G401 (cell line): ENCODE results near the gene YIPF2. TPM values are rescaled to one million over a fixed set of nuclear protein-coding genes. Genes with fewer than 3 reads are reported as not detected.

Source experiments
- DNase-seq: peaks from one replicate; pipeline ENCODE4 v3.0.0-alpha.2; 2015; ENCODE audit warnings: low spot score
- in situ Hi-C: cut with HindIII; loops from 2 replicates; pipeline ENCODE4 v1.10.0; 2016; ENCODE audit warnings: low sequenced_read_pairs, mixed read lengths
- total RNA-seq: library from RNA; depleted of rRNA; stranded (reverse); fragments of >200 nt; shearing (Covaris generic); gene quantifications from 2 replicates; pipeline ENCODE4 v1.2.3, GENCODE V29; 2014

Gene YIPF2
- total RNA-seq, 1 experiment from 2014 or later = 42.5 TPM

DNA sequence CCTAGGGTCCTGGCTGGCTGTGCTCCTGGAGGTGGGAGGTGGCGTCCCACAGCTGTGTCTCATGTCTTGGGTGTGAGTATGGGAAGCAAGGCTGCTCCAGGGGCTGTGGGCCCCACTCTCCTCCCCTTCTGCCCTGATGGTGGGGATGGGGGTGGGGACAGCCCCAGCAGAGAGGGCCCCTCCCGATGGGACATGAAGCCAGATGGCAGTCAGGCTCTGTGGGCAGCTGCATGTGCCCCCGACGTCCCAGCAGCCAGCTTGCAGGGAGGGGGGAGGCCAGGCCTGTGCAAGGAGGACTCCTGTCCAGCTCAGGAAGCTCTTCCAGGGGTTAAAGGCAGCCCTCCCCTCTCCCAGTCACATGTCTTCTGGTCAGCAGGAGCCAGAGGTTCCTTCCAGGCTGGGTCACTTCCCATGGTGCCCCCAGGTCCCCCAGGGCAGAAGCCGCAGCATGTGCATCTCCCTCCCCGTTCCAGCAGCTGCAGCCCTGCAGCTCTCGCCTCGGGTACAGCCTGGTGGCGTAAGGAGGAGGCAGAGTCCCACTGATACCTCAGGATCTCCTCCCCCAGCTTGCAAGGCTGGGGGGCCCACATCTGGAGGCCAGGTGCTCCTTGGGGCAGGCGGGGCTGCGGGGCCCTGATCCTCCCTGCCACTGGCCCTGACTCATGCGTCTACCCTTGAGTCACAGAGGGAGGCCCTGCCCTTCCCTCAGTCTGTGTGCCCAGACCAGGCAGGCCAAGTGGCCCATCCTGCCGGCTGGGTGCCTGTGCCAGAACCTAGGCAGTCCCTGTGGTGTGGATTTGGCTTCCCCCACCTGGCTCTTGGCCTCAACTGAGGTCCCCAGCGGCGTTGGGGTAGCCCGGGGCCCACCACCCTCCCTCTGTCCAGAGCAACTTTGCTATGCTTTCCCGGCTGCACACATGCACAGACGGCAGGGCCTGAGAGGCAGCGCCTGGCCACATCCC is 13.0 kb downstream of the YIPF2 start:
- DNase-seq = no peak

DNA sequence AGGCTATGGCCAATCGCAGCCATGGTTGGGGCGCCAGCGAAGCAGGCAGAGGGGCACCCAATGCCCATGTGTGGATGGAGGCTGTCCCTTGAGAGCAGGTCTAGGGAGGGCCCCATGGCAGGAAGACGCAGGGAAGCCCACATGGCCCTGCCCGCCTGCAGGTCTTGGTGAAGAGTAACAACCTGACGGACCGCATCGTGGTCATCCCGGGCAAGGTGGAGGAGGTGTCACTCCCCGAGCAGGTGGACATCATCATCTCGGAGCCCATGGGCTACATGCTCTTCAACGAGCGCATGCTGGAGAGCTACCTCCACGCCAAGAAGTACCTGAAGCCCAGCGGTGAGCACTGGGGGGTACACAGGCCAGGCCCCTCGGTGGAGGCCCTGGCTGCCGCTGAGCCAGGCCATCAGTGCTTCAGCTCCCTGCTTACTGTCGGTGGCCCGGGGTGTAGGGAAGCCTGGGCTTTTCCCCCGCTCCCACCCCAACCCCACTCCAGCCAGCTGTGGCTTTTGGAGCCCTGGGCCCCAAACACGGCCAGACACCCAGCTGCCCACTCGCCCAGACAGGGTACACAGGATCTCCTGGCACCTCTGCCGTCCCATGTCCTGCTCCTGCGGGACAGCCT is 14.6 kb downstream of the YIPF2 start:
- in situ Hi-C loops = loop anchor here (10.0 kb wide), 1 partner anchor 131 kb away; no protein-coding TSS in a partner anchor
- no peak for DNase-seq

More for the DNA sequence above, 13.0 kb downstream of the YIPF2 start:
- in situ Hi-C loops = loop anchor here (10.0 kb wide), 1 partner anchor 129 kb away; no protein-coding TSS in a partner anchor

- DNase-seq = no peak
- in situ Hi-C loops = loop anchor here (10.0 kb wide), 1 partner anchor 132 kb away; no protein-coding TSS in a partner anchor
Measured at GRCh38 chr19:10912619-10913018, 15.8 kb downstream of the YIPF2 start.

DNA sequence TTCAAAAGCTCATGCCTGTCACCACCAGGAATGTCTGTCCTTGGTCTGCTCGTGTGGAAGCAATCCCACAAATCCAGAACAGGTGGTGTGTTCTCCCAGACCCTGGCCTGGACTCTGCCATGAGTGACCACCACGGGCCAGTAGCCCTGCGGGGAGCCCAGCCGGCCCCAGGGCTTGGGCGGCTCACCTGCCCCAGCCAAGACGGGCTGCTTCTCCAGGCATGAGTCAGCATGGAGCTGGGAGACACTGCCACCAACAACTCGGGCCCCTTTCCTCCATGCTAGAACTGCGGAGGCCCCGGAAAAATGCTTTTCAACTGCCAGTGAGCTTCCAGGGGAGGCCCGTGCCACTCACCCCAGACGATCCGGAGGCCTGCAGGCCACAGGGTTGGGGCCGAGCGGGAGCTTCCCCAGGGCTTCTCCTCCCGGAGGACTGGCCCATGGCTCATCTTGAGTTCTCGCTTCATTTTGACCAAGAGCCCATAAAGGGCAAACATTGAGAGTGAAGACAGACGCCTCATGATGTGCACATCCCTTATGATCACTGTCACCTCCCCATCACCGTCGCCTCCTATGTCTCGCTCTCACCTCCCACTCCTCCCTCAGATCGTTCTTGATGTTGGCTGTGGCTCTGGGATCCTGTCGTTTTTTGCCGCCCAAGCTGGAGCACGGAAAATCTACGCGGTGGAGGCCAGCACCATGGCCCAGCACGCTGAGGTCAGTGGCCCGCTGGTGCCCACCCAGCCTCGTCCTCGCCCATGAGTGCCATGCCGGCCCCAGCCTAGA is 16.7 kb downstream of the YIPF2 start:
- in situ Hi-C loops = loop anchor here (10.0 kb wide), 1 partner anchor 133 kb away; no protein-coding TSS in a partner anchor
- DNase-seq = peak; percentile 56

- in situ Hi-C loops = no loop called here
Measured at GRCh38 chr19:10908380-10908960, 20.0 kb downstream of the YIPF2 start.

DNA sequence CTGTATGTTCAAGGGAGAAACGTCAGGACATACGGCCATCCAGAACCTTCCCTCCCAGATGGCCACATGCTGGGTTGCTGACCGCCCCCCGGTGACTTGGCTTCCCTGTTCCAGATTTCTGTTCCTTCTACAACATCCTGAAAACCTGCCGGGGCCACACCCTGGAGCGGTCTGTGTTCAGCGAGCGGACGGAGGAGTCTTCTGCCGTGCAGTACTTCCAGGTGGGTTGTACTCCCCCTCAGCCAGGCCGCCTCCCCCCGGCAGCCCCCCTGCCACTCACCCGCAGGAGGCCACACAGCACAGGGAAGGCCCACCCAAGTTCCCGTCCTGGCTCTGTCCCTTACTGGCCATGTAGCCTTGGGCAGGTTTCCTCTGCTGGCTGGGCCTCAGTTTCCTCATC is 20.5 kb downstream of the YIPF2 start:
- DNase-seq = no peak

More at GRCh38 chr19:10908380-10908960, 20.0 kb downstream of the YIPF2 start:
- no peak for DNase-seq

GRCh38 chr19:10899151-10899653 is 29.2 kb downstream of the YIPF2 start:
- DNase-seq = peak; percentile 85
- in situ Hi-C loops = no loop called here

More for the DNA sequence above, 20.5 kb downstream of the YIPF2 start:
- in situ Hi-C loops = no loop called here

- no peak for DNase-seq
- in situ Hi-C loops = no loop called here
Measured at GRCh38 chr19:10898633-10899032, 29.8 kb downstream of the YIPF2 start.

GRCh38 chr19:10896851-10897526 is 31.4 kb downstream of the YIPF2 start:
- in situ Hi-C loops = no loop called here
- peak; percentile 69 for DNase-seq

DNA sequence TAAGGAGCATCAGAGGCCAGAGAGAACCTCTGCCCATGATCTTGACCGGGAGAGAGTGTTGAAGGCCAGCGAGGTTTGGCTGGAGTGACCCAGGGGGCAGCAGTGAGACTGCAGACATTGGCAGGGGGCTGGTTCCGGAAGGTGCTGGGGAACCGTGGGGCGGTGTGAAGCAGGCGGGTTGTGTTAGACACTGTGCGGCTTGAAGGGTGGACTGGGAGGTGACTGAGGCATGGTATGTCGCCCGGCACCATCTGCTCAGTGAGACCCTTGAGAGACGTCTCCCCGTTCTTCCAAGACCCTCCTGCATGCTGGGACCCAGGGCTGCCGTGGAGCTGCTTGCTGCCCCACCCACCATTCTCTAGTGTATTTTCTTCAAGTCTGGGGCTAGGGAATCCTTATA is 32.5 kb downstream of the YIPF2 start:
- DNase-seq = no peak
- in situ Hi-C loops = no loop called here

DNA sequence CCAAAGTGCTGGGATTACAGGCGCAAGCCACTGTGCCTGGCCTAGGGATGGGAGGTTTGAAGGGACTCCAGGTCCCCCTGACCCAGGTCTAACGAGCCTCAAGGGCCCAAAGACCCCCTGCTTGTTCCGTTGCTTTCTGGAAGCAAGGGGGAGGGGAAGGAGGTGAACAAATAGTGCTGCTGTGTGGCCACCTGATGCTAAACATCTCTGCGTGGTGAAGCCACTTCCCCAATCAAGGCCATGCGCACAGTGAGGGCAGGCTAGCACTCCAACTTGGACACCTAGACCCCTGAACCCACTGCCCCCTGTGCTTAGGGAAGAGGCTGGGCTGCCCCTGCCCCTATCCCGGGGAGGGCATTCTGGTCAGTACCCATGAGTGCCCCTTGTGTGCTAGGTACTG is 33.1 kb downstream of the YIPF2 start:
- in situ Hi-C loops = no loop called here
- DNase-seq = no peak

GRCh38 chr19:10894911-10895213 is 33.6 kb downstream of the YIPF2 start:
- in situ Hi-C loops = no loop called here
- no peak for DNase-seq

- no peak for DNase-seq
- in situ Hi-C loops = no loop called here
Measured at GRCh38 chr19:10892256-10892655, 36.2 kb downstream of the YIPF2 start.

- no peak for DNase-seq
- in situ Hi-C loops = no loop called here
Measured at GRCh38 chr19:10891405-10892086, 36.9 kb downstream of the YIPF2 start.

DNA sequence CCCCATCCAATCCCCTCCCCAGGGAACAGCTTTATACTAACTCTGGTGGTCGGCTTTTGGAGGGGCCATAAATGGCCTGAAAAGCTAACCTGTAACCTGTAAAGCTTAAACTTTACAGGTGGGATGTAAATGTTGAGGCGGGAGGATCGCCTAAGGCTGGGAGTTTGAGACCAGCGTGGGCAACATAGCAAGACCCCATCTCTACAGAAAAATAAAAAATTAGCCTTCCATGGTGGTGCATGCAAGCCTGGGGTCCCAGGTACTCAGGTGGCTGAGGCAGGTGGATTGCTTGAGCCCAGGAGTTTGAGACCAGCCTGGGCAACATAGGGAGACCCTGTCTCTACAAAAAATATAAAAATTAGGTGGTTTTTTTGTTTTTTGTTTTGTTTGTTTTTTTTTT is 38.6 kb downstream of the YIPF2 start:
- no peak for DNase-seq
- in situ Hi-C loops = no loop called here

GRCh38 chr19:10888421-10888866 is 40.0 kb downstream of the YIPF2 start:
- DNase-seq = no peak
- in situ Hi-C loops = no loop called here

DNA sequence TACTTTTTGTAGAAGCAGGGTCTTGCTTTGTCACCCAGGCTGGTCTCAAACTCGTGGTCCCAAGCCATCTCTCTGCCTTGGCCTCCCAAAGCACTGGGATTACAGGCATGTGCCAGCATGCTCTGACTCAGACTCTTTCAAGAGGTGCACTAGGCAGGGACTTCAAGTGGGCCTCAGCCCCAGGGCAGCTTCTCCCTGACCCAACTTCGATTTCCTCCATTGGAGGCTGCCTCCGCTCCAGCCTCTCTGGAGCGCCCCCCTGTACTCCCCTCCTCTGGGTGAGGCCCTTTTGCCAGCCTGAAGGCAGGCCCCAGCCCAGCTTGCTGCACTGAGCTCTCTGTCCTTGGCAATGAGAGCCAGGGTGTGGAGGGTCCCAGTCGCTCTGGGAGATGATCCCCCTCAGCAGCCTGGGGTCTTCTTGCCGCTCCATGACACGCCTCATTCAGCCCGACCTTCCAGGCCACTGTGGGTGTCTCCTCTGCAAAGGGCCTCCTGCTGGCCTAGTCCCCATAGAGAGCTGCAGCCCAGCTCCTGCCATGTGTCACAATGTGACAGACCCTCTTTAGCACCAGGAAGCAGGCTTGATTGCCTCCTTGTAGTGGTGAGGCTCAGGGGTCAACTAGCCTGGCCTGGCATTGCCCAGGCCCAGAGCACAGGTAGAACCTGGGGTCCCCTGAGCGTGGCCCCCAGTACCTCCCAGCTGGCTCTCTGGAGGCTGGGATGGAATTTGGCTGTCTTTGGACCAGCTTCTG is 40.6 kb downstream of the YIPF2 start:
- in situ Hi-C loops = no loop called here
- no peak for DNase-seq
